HG02970 (cell line): ENCODE results near the gene GPR22.

Experiments used
- ATAC-seq: cut with Tn5 transposase; IDR thresholded peaks from one replicate; pipeline ENCODE4 v1.9.1; 2021; ENCODE audit warnings: mild to moderate bottlenecking, moderate library complexity, moderate number of reproducible peaks; ENCODE audit not compliant: unreplicated experiment, low FRiP score

Gene GPR22

DNA sequence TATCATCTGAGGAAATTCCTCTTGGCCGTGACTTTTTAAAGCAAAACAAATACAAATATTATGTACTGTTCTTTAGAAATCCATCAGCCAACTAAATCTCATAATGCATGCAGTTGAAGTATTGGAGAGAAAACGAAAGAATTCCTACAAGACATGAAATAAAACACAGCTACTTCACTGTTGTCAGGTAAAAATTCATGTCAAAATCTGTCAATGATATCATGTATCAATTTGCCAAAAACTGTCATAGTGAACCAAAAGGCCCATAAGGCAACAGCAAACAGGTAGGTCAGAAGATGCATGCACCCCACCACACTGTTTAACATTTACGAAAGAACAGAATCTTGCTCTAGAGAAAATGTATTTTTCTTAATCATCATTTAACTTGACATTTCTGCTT is 2.3 kb downstream of the GPR22 start:
- no peak for ATAC-seq

- no peak for ATAC-seq
These were observed 4.3 kb downstream of the GPR22 start for GRCh38 chr7:107474104-107474521.

- ATAC-seq: no peak
These were observed 9.4 kb downstream of the GPR22 start for GRCh38 chr7:107479303-107479702.

DNA sequence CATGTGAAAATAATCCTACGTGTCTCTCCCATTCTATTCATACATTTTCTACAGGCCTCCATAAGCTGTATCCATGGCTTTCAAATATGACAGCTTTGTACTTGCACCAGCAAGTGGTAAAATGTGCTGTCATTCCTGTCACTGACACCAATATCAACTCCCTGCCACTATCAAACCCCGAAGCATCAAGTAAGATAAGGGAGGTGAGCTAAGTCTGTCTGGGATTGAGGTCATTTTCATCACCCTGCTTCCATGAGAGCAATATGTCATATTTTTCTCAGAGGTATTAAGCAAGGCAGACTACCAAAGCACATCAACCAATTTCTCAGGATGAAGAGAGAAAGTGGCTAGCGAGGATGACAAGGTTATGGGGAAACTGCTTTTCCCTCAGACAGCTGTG is 11.1 kb downstream of the GPR22 start:
- ATAC-seq: no peak

DNA sequence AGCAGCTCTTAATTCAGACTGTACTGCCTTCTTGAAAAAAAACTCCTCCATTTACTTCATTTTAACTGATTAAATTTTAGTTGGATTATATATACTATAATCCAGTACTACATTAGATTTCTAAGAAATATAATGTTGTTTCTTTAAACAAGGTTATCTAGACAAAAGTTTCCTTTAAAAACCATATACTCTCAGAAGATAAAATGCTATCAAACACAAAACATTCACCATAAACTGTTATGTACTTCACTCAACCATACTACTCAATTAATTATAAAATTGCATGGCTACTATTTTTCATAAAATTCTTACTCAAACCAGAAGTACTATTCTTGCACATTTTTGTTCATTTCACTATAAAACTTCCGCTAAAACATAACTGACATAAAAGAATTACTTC is 12.7 kb downstream of the GPR22 start:
- no peak for ATAC-seq

GRCh38 chr7:107486041-107486440 is 16.2 kb downstream of the GPR22 start:
- ATAC-seq: no peak

- no peak for ATAC-seq
These were observed 23.0 kb downstream of the GPR22 start for GRCh38 chr7:107492875-107493274.

DNA sequence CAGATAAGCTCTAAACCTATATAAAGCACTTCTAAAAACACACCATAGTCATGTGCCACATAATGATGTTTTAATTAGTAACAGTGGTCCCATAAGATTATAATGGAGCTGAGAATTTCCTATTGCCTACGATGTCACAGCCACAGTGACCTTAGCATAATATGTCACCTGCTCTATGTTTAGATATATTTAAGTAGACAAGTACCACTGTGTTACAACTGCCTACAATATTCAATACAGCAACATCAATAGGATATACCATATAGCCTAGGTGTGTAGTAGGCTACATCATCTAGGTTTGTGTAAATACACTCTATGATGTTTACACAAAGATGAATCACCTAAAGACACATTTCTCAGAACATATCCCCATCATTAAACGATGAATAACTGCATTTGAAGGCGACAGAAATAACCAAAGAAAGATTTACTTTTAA is 24.5 kb downstream of the GPR22 start:
- no peak for ATAC-seq

- ATAC-seq: no peak
These were observed 25.0 kb downstream of the GPR22 start for GRCh38 chr7:107494884-107495283.

- no peak for ATAC-seq
These were observed 25.7 kb downstream of the GPR22 start for GRCh38 chr7:107495516-107495915.

DNA sequence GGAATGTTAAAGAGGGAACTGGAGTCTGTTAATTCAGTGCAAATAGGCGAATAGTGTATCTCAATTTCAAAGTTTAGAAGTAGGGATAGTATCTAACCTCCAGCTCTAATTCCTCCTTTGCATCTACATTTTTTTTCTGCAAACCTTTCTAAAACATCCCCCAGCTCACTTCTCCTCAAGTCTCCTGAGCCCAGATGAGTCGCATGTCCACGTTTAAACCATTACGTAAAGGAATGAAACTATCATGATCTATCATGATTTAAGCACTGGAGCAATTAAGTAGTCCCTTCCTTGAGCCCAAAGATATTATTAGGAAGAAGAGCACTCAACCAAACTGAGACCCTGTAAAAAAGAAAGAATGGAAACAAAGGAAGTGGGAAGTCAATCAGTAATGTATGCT is 29.9 kb downstream of the GPR22 start:
- ATAC-seq: no peak

DNA sequence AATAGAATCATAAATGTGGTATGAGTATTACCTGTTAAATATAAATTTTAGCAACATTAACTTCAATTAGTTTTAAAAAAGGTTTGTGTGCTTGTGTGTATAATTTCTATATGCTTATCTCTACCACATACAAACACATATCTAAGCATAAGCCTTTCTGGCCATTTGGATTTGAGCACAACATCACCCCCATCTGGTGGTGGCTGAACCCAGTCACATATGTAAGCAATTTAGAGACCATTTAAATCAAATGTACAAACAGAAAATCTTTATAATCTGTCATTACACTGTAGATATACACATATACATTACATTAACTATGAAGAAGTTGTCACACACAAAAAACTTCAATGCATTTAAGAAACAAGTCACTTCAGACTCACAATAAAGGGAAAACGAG is 31.7 kb downstream of the GPR22 start:
- ATAC-seq: no peak

DNA sequence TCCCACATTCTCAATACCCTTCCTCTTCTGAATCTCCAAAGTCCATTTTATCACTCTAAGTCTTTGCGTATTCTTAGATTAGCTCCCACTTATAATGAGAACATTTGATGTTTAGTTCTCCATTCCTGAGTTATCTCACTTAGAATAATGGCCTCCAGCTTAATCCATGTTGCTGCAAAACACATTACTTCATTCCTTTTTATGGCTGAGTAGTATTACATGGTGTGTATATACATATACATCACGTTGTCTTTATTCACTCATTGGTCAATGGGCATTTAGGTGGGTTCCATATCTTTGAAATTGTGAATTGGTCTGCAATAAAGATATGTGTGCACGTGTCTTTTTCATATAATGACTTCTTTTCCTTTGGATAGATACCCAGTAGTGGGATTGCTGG is 32.3 kb downstream of the GPR22 start:
- ATAC-seq: no peak

GRCh38 chr7:107502797-107503196 is 32.9 kb downstream of the GPR22 start:
- ATAC-seq: no peak

- no peak for ATAC-seq
These were observed 33.8 kb downstream of the GPR22 start for GRCh38 chr7:107503687-107504086.

GRCh38 chr7:107505362-107505761 is 35.5 kb downstream of the GPR22 start:
- no peak for ATAC-seq

GRCh38 chr7:107505997-107506673 is 36.3 kb downstream of the GPR22 start:
- ATAC-seq: no peak

GRCh38 chr7:107506674-107507339 is 37.0 kb downstream of the GPR22 start:
- no peak for ATAC-seq
